Lower leg skin (tissue), 3 donors: ENCODE data around the gene ARHGAP12.
"Not testable (repeated sequence)": the region's sequence is repeated elsewhere in the genome, so short reads cannot be mapped to it uniquely, and the experiment has no call there.

Source experiments
- POLR2A ChIP-seq, 2 donors: fragments of 450-650 bp; IDR thresholded peaks; one replicate each; pipeline ENCODE4 v1.6.1; 2016 to 2017; ENCODE audit warnings: antibody characterized with exemption in 2 of 2, mild to moderate bottlenecking in 1 of 2, moderate library complexity in 1 of 2
- TF ChIP-seq, protein P1 (sequence below), 3 donors: fragments of 450-650 bp; IDR thresholded peaks; one replicate each; pipeline ENCODE4 v1.5.1; 2016; ENCODE audit warnings: antibody characterized with exemption in 3 of 3, mild to moderate bottlenecking in 3 of 3, moderate library complexity in 2 of 3

GRCh38 chr10:31768935-31769334 lies 159.7 kb downstream of the ARHGAP12 start:
- TF ChIP-seq, protein P1, sequence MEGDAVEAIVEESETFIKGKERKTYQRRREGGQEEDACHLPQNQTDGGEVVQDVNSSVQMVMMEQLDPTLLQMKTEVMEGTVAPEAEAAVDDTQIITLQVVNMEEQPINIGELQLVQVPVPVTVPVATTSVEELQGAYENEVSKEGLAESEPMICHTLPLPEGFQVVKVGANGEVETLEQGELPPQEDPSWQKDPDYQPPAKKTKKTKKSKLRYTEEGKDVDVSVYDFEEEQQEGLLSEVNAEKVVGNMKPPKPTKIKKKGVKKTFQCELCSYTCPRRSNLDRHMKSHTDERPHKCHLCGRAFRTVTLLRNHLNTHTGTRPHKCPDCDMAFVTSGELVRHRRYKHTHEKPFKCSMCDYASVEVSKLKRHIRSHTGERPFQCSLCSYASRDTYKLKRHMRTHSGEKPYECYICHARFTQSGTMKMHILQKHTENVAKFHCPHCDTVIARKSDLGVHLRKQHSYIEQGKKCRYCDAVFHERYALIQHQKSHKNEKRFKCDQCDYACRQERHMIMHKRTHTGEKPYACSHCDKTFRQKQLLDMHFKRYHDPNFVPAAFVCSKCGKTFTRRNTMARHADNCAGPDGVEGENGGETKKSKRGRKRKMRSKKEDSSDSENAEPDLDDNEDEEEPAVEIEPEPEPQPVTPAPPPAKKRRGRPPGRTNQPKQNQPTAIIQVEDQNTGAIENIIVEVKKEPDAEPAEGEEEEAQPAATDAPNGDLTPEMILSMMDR (IDR thresholded peaks at IDR 0.05), result not testable (repeated sequence)
- not testable (repeated sequence) for TF ChIP-seq POLR2A (IDR thresholded peaks at IDR 0.05)
